HG03175 (cell line): ENCODE measurements around the gene PRKAR1A.

Experiments
- ATAC-seq: cut with Tn5 transposase; IDR thresholded peaks from one replicate; pipeline ENCODE4 v1.9.1; 2021; ENCODE audit warnings: mild to moderate bottlenecking, moderate library complexity; ENCODE audit not compliant: unreplicated experiment

The PRKAR1A gene

DNA sequence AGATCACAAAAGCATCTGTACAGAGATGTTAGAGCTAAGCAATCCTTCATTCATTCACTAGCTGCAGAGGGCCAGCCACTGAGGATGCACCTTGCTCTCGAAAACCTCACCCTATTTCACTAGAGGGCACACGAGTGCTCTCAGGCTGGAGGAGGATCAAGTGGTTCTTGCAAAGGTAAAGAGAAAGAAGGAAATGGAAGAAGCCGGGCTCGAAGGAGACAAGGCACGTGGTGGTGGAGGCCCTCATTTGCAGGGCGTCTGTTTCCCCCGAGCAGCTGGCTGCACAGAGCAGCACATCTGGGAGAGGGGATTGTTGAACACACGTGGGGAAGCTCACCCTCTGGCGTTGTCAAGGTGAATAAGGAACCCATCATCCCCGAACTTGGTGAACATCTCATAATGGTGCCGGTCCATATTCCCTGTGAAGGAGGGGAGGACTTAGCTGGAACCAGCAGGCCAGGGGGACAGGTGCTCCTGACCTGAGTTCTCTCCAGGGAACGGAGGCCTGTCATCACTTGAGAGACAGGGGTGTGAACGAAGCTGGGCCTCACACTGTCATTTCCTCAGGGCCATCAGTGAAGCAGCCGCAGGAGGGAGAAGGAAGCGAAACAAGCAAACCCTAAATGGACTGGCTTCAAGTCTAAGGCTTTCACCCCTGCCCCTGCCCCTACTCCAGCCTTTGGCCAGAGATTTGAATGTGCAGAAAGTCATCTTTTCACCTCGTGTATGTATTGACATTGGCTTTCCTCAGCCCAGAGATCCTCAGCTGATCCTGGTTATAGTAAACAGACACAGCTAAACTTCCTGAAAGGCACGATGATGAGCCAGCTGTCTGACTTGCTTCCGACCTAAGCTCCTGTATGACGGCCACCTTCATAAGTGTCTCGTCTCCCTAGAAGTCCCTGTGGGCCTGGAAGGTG is 27.6 kb downstream of the PRKAR1A start:
- no peak for ATAC-seq

DNA sequence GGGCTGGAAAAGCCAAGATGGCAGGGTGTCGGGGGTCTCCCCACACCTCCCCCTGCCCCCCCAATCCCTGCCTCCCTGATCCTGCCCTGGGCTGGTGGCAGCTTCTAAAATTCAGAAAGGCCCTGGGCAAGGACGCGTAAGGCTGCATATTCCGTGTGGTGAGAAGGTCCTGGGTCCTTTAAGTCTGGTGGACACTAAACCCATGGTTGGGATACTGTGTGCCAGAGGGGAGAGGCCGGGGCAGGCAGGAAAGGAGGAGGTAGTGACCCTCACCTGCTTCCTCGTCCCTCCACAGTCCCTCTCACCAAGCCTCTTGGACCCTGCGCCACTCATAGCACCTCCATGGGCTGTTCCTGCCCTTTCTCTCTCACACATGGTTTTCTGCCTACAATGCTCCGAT is 28.8 kb downstream of the PRKAR1A start:
- no peak for ATAC-seq

DNA sequence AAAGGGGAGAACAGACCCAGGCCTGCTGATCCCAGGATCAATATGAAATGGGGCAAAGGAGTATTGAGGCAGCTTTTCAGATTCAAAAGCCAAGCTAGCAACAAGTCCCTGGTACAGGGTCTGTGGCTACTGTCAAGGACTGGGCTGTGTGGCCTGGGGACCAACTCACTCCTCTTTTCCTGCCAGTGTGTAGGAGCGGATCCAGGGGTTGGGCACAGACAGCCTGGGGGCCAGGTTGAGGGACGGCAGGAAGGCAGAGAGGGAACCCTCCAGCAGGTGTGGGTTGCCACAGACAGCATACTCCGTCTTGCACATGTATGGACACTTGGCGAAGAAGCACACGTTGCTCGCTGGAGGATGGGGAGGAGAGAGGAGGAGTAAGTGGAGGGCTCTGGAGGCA is 29.6 kb downstream of the PRKAR1A start:
- no peak for ATAC-seq

DNA sequence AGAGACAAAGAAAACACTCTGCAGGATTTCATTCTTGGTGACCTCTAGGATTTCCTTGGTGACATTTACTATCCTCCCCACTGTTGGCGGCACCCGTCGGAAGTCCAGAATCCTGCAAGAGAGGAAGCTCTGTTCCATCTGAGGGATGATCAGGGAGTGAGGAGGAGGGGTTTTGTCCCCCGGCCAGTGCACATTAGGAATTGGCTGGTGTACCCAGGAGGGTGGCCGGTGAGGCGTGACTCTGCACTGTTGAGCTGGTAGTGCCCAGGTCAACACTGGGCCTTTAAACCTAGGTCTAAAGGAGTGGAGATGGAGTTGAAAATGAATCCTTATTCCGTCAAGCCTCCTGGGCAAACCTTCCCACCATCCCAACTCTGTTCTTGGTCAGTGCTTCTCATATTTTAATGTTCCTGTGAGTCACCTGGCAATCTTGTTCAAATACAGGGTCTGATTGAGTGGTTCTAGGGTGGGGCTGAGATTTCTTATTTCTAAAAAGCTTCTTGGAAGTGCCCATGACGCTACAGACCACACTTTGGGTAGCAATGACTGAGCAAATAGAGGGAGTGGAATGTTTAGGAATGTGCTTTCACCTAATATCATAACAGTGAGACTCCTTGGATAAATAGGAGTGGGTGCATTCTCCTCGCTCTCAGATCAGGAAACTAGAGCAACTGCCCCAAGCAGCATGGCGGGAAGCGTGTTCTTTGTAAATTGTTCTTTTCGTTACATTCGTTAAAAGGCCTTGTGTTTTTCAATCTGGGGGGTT is 30.7 kb downstream of the PRKAR1A start:
- no peak for ATAC-seq

DNA sequence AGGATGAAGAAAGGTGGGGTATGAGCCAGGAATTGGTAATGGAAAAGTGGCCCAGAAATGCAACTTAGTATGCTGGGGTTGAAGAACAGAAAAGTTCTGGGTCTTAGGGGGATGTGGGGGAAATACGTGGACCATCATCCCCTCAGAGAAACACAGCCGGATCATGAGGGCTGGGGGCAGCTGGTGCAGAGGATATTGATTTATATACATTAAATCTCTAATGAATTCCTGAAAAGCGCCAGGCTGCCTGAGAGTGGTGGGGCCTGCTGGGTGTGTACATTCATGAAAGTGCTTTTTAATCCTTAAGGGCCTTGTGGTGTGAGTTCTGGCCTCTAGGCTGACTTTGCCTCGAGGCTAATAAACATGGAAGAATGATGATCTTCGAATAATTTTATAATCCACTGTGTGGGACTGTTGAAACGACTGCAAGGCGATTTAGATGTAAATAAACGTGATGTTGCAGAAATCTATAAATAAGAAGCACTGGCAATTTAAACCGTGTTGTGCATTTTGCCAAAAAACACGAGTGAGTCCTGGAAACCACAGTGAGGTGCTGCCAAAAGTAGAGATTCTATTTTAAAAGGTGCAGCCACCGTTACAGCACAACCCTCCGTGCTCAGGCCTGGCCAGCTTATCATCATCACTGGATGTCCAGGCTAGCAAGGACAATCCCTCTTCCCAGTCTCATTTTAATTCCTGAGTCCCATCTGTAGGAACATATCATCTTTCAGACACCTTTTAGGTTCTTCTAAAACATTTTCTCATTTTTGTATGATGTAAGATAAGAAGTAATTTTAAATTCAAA is 32.1 kb downstream of the PRKAR1A start:
- ATAC-seq, result no peak

DNA sequence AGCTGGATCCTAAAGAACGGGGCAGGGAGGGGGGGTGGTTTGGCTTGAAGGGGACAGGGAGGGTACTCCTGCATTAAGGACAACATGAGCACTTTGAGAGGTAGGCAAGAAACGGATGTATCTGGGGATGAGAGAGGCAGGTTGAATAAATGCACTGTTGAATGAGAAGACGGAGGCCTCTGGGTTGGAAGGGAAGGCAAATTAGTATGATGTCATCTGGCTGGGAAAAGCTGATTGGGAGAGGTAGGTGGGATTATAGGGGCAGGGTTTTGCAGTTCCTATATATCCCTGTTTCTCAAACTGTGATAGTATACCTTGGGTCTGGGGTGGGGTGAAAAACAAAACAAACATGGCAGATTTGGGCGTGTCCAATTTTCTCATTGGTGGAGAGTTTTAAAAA is 44.3 kb downstream of the PRKAR1A start:
- ATAC-seq, result no peak

DNA sequence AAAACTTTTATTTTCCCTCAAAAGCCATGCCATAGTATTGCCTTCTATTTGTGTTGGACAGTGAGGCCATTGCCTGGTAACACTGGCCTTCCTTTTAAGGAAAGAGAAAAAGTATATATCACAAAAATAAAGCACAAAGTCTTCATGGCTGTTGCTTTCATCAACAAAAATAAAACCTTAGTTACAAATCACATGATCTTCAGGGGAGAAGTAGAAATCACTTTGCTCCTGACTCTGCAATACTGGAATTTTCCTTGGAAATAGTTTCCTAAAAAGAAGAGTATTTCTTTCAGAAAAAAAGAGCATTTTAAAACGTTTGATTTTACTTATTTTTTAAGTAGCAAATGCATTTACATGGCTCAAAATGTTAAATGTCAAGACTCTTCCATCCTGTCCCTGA is 47.1 kb downstream of the PRKAR1A start:
- no peak for ATAC-seq

DNA sequence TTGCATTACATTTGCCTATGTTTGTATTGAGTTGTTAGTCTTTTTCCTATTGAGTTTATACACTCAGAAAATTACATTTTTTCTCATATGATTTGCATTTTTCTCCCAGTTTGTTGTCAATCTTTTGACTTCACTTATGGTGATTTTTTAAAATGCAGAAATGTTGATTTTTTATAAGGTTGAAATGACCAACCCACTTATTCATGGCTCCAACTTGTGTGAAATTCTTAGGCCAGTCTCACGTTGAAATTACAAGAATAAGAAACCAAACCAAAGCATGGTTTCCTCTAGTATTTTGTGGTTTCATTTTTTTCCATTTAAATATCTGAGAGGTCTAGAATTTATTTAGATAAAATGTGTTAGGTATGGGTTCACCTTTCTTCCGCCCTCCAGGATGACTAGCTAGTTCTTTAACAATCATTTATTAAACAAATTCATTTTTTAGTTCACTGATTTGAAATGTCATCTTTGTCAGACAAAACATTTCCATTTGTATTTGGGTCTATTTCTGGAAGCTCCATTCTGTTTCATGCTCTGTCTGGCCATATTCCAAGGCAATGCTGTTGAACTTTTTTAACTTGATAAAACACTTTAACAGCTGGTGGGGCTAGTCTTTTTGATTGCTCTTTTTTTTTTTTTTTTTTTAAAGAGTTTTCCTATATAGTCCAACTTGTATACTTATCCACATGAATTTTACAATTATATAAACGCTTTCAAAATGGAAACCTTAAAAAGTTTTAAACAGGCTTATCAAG is 48.9 kb downstream of the PRKAR1A start:
- ATAC-seq, result no peak

DNA sequence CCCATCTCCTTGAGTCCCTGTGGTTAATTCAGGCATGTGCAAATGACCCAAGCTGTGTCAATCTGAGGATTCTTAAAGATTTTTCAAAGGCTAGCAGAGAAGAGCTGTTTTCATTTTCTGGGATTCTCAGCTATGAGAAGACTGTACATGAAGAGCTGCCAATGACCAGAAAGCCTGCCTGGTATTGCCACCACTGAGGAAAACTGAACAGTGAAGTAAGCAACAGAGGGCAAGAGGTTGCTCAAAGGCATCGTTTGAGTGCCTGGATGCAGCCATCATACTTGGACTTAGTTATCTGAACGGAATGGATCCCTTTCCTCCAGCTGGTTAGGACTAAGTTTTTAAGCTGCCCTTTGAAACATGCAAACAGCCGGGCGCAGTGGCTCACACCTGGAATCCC is 50.5 kb downstream of the PRKAR1A start:
- no peak for ATAC-seq

DNA sequence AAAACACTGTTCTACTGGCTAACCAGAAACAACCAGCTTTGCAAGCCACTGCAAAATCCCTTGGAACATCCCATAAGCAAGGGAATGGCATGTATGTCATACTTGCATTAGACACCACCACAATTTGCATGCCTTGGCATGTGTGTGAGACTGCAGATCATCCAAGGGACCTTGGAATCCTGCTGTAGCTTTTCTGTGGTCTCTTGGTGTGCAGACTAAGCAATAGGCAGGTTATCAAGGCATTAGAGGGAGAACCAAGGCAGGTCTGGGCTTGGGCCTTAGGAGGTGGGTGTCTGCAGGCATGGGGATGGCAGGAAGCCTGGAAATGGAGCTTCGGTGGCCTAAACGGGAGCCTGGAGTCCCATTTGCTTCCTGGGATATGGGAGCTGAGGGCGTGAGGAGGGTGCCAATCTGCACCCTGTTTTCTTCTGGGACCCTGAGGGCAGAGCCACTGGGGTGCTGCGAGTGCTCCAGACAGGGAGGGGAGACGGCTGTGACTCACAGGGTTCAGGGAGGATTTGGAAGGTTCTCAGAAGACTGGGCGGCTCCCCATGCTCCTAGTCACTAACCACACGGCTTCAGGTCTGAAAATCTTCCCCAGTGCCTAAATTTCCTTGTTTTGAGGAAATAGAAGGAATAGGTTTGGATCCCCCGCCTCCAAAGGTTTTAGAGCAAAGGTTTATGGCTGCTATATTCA is 52.3 kb downstream of the PRKAR1A start:
- ATAC-seq, result no peak

DNA sequence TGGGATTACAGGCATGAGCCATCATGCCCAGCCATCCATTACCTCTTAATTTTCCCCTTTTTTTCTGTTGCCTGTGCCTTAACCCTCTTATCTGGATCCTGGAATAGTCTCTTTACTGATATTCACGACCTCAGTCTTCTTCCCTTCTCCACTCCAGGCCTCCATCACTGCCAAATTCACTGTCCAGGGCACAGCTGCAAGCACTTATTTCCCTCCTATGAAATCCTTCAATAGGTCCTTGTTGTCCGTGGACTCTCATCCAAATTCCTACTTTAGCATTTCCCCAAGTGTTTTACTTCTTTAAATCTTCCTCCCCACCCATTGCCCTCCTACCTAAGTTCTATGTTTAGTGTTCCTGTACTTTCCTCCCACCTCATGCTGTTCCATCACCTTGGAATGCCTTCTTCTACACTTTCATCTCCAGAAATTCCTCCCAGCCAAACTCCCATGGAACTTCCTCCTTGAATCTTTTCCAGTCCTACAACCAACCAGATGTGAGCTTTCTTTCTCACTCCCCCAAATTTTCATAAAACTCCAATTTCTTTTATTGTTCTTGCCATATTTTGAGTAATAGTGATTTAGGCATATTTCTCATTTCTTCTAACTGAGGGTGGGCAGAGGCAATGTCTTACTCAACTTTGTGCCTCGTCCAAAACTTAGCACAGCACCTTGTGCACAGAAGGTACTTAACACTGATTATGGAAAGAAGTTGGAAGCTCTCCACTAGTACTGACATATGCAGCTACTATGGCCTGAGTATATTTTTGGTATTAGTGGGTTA is 53.6 kb downstream of the PRKAR1A start:
- ATAC-seq, result no peak

DNA sequence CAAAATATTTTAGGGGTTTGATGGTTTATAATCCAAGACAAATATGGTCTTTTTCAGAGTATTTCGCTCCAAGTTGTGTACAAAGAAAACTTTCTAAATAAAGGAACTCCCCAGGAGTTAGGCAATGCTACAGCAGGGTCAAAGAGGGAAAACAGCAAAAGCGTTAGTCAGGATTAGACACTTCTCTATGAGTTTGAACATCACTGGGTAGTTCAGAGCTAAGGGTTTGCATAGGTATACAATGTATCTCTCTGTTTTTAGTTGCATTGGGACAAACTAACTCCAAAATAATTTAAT is 54.2 kb downstream of the PRKAR1A start:
- ATAC-seq, result no peak

DNA sequence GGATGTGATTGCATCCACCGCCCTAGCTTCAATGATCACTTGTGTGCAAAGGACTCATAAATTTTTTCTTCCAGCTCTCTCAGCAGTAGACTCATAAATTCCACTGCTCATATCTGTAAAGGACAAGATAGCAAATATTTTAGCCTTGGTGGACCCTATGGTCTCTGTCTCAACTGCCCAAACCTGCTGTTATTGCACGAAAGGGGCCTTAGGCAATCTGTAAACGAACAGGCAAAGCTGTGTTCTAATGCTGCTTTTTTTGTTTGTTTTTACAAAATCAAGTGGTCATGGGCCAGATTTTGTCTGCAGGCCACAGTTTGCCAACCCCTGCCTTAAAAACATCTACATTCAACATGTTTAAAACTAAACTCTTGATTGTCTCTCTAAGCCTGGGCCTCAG is 54.8 kb downstream of the PRKAR1A start:
- no peak for ATAC-seq

DNA sequence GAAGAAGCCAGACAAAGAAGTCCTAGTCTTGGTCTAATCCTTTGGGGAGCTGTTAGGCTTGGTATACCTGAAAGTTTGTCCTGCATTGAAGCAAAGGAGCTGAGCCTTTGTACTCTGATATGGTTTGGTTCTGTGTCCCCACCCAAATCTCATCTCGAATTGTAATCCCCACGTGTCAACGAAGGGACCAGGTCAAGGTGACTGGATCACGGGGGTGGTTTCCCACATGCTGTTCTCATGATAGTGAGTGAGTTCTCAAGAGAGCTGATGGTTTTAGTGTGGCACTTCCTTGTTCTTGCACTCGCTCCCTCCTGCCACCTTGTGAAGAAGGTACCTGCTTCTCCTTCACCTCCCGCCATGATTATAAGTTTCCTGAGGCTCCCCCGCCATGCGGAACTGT is 55.4 kb downstream of the PRKAR1A start:
- no peak for ATAC-seq

DNA sequence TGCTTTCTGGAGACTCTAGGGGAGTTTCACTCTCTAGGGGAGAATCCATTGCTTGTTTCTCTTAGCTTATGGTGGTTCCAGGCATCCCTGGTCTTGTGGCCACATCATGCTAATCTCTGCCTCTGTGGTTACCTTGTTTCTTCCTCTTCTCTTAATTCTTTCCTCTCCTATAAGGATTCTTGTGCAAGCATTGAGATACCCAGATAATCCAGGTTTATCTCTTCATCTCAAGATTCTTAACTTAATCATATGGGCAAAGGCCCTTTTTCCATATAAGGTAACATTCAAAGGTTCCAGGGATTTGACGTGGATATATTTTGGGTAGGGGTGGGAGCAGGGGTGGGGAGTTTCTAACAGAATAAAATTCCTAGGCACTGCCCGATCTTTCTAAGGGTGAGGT is 56.4 kb downstream of the PRKAR1A start:
- no peak for ATAC-seq

DNA sequence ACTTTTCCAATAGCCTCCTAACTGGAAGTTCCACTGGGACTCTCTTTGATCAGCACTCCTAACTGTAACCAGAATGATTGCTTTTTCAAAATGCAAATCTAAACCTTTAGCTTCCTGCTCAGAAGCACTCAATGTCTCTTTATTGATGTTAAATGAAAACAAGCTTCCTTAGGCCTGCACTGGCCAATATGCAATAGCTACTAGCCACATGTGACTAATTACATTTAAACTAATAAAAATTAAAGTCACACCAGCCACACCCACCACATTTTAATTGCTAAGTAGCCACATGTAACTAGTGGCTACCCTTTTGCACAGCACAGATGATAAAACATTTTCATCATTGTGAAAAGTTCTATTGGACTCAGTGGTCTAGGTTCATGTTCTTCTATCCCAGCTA is 57.1 kb downstream of the PRKAR1A start:
- ATAC-seq, result no peak

DNA sequence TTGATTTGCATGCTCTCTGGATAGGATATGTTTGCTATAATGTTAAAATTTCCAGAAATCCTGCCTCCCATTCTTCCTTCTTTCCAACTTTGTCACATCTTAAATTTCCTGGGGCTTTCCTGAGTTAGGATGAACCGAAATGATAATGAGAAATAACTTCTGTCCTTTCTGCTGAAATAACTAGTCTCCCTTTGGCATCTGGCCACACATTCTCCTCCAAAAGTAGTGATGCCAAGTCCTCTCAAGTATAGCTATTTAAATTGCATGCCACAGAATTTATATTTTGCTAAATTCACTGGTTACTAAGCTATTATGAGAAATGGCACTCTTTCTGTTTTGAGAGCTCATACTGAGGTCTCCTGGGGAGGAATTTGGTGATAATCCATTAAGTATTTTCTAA is 58.3 kb downstream of the PRKAR1A start:
- no peak for ATAC-seq

DNA sequence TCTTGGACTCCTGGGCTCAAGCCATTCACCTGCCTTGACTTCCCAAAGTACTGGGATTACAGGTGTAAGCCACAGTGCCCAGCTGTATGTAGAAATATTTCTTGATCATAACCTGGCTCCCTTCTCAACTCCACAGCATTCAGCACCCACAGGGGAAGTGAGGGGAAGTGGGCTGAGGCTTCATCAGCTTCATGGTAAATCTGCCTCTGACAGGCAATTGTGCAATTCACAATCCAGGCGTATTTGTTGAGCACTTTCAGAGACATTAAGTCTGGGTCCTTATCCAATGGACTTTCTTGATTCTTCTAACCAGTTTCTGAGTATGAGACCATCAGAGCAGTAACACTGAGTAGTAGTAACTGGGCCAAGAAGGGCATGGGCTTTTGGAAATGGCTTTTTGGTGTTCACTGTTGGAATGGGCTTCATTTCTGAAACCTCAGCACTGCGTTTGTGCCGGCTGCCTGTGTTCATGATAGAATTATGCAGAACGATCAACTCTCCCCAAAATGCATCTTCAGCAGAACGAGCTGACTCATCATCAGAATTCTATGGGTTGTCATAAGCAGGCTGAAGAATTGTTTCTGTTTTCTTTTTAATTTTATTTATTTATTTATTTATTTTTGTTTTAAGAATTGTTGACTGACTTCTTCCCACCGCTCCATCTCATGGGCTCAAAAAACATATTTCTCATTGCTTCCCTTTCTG is 60.1 kb downstream of the PRKAR1A start:
- no peak for ATAC-seq

DNA sequence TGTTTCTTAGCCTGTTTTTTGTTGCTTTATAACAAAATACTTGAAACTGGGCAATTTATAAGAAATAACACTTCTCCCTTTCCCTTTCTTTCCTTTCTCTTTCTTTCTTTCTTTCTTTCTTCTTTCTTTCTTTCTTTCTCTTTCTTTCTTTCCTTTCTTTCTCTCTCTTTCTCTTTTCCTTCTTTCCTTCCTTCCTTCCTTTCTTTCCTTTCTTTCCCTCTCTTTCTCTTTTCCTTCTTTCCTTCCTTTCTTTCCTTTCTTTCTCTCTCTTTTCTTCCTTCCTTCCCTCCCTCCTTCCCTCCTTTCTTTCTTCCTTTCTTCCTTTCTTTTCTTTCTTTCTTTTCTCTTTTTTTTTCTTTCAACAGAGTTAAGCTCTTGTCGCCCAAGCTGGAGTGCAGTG is 61.1 kb downstream of the PRKAR1A start:
- no peak for ATAC-seq
